ENCODE results near the gene THEM5.
"Not testable (repeated sequence)": the region's sequence is repeated elsewhere in the genome, so short reads cannot be mapped to it uniquely, and the experiment has no call there.

DNA sequence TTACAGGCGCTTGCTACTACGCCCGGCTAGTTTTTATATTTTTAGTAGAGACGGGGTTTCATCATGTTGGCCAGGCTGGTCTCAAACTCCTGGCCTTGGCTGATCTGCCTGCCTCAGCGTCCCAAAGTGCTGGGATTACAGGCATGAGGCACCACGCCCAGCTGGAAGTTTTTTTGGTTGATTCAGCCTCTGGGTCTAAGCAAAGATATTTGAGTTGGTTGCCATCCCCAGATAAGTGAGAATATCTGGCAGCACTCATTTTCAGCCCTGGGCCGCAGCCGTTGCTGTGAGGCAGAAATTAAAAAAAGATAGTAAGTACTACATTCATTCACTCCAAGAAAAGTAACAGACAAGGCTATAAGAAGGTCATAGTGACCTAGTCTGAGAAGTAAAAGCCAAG lies 2.0 kb upstream of the THEM5 start:
- not testable (repeated sequence) for TF ChIP-seq CTCF, POLR2A (IDR thresholded peaks at IDR 0.05)

Data from uterus (tissue), 2 donors.